ENCODE data around the gene NDUFS4. TPM values are rescaled to one million over a fixed set of nuclear protein-coding genes. Genes with fewer than 3 reads are reported as not detected.

Gene NDUFS4
- total and polyA plus RNA-seq, 9 of the 15 experiments (the other 6 are each of a cell fraction or from before 2014, with no cell fraction given), result 68.7 to 313 (median 113) TPM

GRCh38 chr5:53575101-53575500 lies 14.7 kb downstream of the NDUFS4 start:
- POLR2A ChIA-PET, result interaction anchor here (0.7 to 1.4 kb wide), 3 partner anchors 11 to 14 kb away, joined by 4 to 6 read pairs (median 4); partner anchors contain the start of gene NDUFS4
- CTCF ChIA-PET (ENCODE audit: low intra/inter-chr PET ratio), result interaction anchor here (0.6 kb wide), 1 partner anchor 341 kb away, joined by 3 read pairs; no protein-coding TSS in a partner anchor

GRCh38 chr5:53575831-53576230 lies 15.4 kb downstream of the NDUFS4 start:
- no TSS peak for BruUV-seq (replicated peaks)
- in situ Hi-C loops (cut with MboI), result no loop called here
- TF ChIP-seq FOXJ2 (tag; IDR thresholded peaks at IDR 0.05), result no peak
- no peak for TF ChIP-seq THRAP3 (IDR thresholded peaks at IDR 0.05; ENCODE audit: borderline replicate concordance)
- TF ChIP-seq SMARCA5 (IDR thresholded peaks at IDR 0.05), result no peak
- TF ChIP-seq ZFPM2 (CRISPR knock-in tag; IDR thresholded peaks at IDR 0.05), result no peak
- no peak for TF ChIP-seq SRSF7 (optimal IDR thresholded peaks at IDR 0.05; ENCODE audit: low read depth, low read length)
- no peak for TF ChIP-seq HDGF (IDR thresholded peaks at IDR 0.05)
- no peak for TF ChIP-seq ZNF134 (CRISPR knock-in tag; conservative IDR thresholded peaks at IDR 0.05)
- no peak for TF ChIP-seq ILK (tag; IDR thresholded peaks at IDR 0.05; ENCODE audit: borderline replicate concordance, low read depth)
- TF ChIP-seq ZNF165 (CRISPR knock-in tag; IDR thresholded peaks at IDR 0.05; ENCODE audit: borderline replicate concordance), result no peak
- TF ChIP-seq LARP7 (IDR thresholded peaks at IDR 0.05), result no peak
- no peak for TF ChIP-seq ZBTB17 (CRISPR knock-in tag; IDR thresholded peaks at IDR 0.05)
- no peak for TF ChIP-seq AFF4 (CRISPR knock-in tag; IDR thresholded peaks at IDR 0.05)
- no peak for TF ChIP-seq FOXP1 (CRISPR knock-in tag; IDR thresholded peaks at IDR 0.05)

More at GRCh38 chr5:53575101-53575500, 14.7 kb downstream of the NDUFS4 start:
- DNase-seq (ENCODE audit: extremely low read depth in 1 of 4, low spot score in 3 of 4), result no peak
- Histone ChIP-seq H3K4me3 (no peak overlapping the region), H3K27me3 (ENCODE audit: control insufficient read depth in 2 of 2, insufficient read depth in 2 of 2, low read length in 2 of 2) (no peaks in the 10 kb centered on the region), H2AFZ (ENCODE audit: low read depth, low read length) (no peak overlapping the region), H3K79me2 (ENCODE audit: control insufficient read depth, insufficient read depth, low read length) (peaks cover 78% of the 10 kb centered on the region), H3K9me3 (replicated peaks; ENCODE audit: control insufficient read depth, insufficient read depth, low read depth, low read length) (no peaks in the 10 kb centered on the region), H3K4me2 (ENCODE audit: insufficient read depth, low read length) (no peak overlapping the region), H3K9me1 (ENCODE audit: control insufficient read depth, insufficient read depth, low read length) (no peaks in the 10 kb centered on the region), H3K36me3 (ENCODE audit: control insufficient read depth, insufficient read depth, low read length) (no peaks in the 10 kb centered on the region), H4K20me1 (replicated peaks; ENCODE audit: control insufficient read depth, insufficient read depth, low read length) (no peaks in the 10 kb centered on the region; the same call in 1 of the 2 replicates), H3K9ac (ENCODE audit: insufficient read depth in 1 of 2, low read depth in 2 of 2, low read length in 2 of 2) (no peak overlapping the region), H3K27ac (ENCODE audit: extremely low read depth, low read depth, low read length) (no peak overlapping the region), H3K4me1 (replicated peaks in 1 of 2; ENCODE audit: control insufficient read depth in 2 of 2, insufficient read depth in 2 of 2, low read length in 2 of 2) (no peaks in the 10 kb centered on the region)
- TF ChIP-seq ZC3H8 (IDR thresholded peaks at IDR 0.05), result no peak
- TF ChIP-seq ZNF143 (CRISPR knock-in tag; IDR thresholded peaks at IDR 0.05), result no peak
- TF ChIP-seq GABPA (tag; conservative IDR thresholded peaks at IDR 0.05; ENCODE audit: low read depth), result no peak
- intact Hi-C loops (cut with micrococcal nuclease) (no loop called here), in situ Hi-C loops (cut with MboI) (no loop called here)
- no TSS peak for BruUV-seq (replicated peaks)
- 65% methylated on average over 3 of the region's 3 CpGs for WGBS (ENCODE audit: insufficient coverage, low coverage, missing lambda C conversion rate)
- no peak for FAIRE-seq
- ATAC-seq, result no peak

More at GRCh38 chr5:53575831-53576230, 15.4 kb downstream of the NDUFS4 start:
- Histone ChIP-seq H3K4me1 (replicated peaks in 1 of 2; ENCODE audit: control insufficient read depth in 2 of 2, insufficient read depth in 2 of 2, low read length in 2 of 2) (no peaks in the 10 kb centered on the region), H2AFZ (ENCODE audit: low read depth, low read length) (no peak overlapping the region), H3K27ac (ENCODE audit: extremely low read depth, low read depth, low read length) (no peak overlapping the region), H3K9ac (ENCODE audit: insufficient read depth in 1 of 2, low read depth in 2 of 2, low read length in 2 of 2) (no peak overlapping the region), H3K9me1 (ENCODE audit: control insufficient read depth, insufficient read depth, low read length) (no peaks in the 10 kb centered on the region), H4K20me1 (replicated peaks; ENCODE audit: control insufficient read depth, insufficient read depth, low read length) (no peaks in the 10 kb centered on the region; the same call in 1 of the 2 replicates), H3K36me3 (ENCODE audit: control insufficient read depth, insufficient read depth, low read length) (no peaks in the 10 kb centered on the region), H3K79me2 (ENCODE audit: control insufficient read depth, insufficient read depth, low read length) (peaks cover 77% of the 10 kb centered on the region), H3K9me3 (replicated peaks; ENCODE audit: control insufficient read depth, insufficient read depth, low read depth, low read length) (no peaks in the 10 kb centered on the region), H3K4me2 (ENCODE audit: insufficient read depth, low read length) (no peak overlapping the region), H3K27me3 (ENCODE audit: control insufficient read depth in 2 of 2, insufficient read depth in 2 of 2, low read length in 2 of 2) (no peaks in the 10 kb centered on the region), H3K4me3 (no peak overlapping the region)
- ATAC-seq, result no peak
- no peak for FAIRE-seq
- DNase-seq (ENCODE audit: extremely low read depth in 1 of 4, low spot score in 3 of 4), result no peak
- intact Hi-C loops (cut with micrococcal nuclease), result no loop called here
- CTCF ChIA-PET (ENCODE audit: low intra/inter-chr PET ratio), result no interaction called here
- POLR2A ChIA-PET, result interaction anchor here (0.7 to 1.4 kb wide), 2 partner anchors 12 to 15 kb away, joined by 4 to 6 read pairs; partner anchors contain the start of gene NDUFS4
